HS-27A (cell line): Measurements from ENCODE around the gene MORN1.
"Not testable (repeated sequence)": the region's sequence is repeated elsewhere in the genome, so short reads cannot be mapped to it uniquely, and the experiment has no call there.

Source experiments
- DNase-seq: peaks from one replicate; pipeline ENCODE4 v3.0.0-alpha.2; 2012; ENCODE audit warnings: low read depth, missing footprints

Gene MORN1

DNA sequence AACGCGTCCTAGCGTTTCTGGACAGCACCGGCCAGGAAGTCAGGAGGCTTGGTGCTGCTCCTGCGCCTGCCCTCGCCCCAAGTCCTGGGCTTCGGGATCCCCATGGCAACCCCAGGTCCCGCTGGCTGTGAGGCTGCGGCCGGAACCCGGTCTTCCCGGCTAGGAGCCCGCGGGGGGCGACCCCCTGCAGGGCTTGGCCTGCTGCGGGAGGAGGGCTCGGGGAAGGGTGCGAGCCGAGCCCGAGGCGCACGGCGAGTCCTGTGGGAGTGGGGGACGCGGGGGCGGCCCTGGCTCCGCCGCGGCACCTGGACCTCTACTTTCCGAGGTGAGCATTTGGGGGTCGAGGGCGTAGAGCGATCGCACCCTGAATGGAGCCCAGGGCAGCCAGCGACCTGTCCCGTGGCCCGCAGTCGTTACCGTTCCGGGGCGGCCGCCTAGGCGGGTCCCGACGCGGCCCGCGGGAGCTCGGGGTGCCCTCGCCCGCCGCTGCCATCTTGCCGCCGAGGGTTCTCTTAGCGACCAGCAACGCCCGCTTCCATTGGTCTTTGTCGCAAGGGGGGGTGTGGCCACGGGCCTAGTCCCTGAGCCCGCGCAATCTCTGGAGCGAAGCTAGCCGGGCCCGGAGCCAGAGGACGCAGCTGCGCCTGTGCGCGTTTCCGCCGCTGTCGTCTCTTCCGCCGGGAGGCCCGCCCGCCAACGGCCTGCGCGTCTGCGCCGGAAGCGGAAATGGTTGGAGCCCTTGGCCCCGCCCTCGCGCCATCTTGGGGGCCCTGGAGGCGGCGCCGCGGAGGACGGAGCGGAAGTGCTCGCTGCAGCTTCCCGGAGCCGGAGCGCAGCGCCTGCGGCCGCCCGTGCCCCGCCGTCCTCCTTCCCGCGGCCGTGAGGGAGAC is at the start of gene MORN1, which contains the start of gene RER1:
MORN1 (minus strand) TSS at position 514 of the 890 bp plus-strand sequence; CDS start at position 493, 21 bp downstream.
RER1 (plus strand) TSS at position 801 of the 890 bp plus-strand sequence. CDS start 3,950 bp downstream, outside the sequence.
- DNase-seq = peak; percentile 92

- not testable (repeated sequence) for DNase-seq
Measured at GRCh38 chr1:2440346-2440745, 49.0 kb upstream of the MORN1 start.

DNA sequence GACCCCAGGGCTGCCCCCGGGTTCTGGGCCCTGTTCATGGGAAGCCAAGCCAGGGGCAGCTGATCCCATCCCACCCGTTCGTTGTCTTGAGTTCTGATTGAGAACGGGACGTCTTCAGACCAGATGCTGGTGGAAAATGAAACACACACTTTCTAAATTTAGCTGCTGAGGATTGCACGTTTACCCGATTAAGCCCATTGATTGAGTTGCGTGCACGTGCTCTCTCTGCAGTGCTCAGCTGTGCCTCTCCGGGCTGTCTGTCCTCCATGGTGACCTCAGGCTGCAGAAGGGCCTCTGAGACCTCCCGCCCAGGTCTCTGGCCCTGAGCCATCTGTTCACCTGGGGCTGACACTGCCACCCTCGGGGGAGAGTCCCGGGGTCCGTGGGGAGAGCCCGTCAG is 48.0 kb upstream of the MORN1 start:
- DNase-seq = no peak

DNA sequence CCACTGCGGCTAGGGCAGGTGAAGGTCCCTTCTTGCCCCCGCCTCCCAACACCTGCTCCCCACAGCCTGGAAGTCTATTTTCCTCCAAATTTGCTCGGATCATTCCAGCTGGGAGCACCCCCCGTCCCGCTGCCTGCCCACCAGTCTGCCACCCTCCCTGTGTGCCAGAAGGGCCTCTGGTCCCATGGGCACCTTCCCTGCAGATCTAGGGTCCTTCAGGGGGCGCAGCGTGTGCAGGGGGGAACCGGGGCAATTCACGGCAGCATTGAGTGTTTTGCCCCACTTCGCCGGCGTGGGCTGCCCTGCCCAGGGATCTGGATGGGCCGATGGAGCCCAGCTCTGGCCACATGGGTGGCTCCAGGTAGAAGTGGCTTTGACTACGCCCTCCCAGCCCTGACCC is 47.3 kb upstream of the MORN1 start:
- DNase-seq = no peak

- no peak for DNase-seq
Measured at GRCh38 chr1:2438038-2438437, 46.7 kb upstream of the MORN1 start.

DNA sequence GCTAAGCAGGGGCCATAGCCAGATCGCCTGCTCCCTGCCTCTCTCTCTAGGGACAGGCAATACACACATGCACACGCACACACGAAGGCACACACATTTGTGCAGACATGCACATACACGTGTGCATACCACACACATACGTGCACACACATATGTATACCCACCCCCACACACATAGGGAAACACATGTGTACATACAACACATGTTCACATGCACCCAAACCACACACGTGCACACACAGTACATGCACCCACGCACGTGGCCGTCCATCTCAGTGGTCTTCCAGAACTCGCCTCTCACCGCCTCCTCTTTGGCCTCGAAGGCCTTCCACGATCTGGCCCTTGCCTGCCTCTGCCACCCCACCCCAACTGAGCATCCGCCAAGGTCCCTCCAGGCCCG is 46.3 kb upstream of the MORN1 start:
- no peak for DNase-seq

DNA sequence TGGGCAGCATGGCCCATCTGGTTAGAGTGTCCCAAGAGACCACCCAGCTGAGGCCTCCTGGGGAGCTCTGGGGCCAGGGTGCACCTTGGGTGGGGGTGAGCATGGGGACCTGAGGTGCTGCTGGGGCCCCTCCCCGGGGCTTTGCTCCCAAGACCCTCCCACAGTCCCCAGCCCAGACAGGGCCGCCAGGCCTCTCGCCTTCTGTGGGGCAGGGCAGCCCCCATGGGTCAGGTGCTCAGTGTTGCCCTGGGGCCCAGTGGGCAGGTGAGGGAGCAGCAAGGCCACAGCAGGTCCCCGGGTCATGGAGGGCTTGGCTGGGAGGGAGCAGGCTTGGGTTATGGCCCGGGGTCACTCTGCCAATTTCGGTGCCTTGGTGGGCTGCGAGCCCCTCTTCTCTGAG is 45.5 kb upstream of the MORN1 start:
- no peak for DNase-seq

- DNase-seq = no peak
Measured at GRCh38 chr1:2435746-2436355, 44.5 kb upstream of the MORN1 start.

DNA sequence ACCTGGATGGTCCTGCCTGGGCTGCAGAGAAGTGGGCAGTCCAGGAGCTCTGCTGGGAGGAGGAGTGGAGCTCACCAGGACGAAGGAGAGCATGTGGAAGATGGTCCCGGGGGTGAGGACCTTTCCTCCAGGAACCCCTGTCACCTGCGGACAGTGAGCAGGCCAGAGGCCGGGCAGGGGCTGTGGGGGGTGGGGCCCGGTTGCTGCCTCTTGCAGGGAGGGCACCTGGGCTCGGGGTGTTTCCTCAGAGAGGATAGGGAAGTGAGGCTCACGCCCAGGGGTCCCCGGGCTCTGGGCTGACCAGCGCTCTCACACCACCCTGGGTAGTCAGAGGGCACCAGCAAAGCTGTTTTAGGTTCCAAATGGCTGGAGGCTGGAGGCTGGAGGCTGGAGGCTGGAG is 43.7 kb upstream of the MORN1 start:
- DNase-seq = no peak

DNA sequence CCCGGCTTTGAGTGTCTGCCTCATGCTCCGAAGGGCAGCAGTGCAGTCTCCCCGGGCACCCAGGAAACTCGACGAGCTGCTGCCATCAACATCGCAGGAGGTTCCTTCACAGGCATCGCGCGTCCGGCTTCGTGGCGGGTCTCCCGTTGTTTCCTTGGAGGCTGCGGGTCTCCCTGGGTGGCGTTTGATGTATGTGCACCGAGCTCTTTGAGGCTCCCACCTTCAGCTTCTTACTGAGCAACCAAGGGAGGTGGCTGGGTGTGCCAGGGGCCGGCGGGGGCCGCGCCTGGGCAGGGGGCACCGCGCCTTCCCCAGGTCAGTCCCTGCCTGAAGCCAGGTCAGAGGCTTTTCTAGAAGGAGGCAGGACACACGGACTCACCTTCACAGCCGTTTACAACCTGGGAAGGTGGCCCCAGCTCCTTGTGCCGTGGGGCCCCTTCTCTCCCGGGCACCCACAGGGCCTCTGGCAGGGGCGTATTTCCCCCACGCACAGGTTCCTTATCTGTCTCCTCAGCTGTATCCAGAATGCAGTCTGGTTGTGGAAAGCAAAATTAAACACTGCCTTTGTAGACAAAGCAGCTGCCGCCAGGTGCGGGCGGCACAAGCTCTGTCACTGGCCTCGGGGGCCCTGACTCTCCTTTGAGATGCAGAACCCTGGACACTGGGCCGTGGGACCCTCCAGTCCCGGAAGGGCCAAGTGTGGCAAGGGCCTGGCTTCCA is 42.7 kb upstream of the MORN1 start:
- DNase-seq = no peak

DNA sequence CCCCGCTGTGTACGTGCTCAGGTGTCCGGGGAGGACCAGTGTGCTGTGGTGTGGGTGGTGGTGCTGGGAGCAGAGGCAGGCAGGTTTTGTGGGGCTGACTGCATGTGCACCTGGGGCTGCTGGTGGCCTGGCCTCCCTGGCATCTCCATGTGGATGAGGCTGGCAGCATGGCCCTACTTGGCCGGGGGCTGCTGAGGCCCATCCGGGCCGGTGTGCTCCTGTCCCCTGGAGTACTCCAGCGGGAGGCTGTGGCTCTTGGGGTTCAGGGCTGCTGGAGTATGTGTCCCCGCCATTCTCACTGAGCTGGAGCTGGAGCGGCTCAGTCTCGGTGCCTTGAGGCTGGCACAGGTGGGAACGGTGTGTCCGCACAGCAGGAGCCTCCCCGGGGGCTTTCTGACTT is 41.8 kb upstream of the MORN1 start:
- DNase-seq = no peak

DNA sequence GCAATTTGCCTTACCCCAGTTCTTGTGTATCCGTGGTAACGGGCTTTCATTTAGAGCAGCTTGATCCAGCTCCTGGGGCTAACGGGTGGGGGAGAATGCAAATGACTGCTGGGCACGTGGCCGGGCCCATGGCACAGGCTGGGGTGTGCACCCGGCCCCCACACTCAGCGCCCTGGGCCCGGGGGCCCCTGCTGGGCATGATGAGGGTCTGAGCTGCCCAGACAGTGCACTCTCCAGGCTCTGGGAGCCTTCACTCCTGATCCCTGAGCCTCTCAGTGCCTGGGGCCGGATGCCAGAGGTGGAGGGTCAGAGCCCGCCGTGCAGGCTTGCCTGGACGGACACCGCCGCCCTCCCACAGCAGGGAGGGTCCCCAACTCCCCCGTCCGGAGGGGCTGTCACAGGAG is 41.1 kb upstream of the MORN1 start:
- DNase-seq = no peak

GRCh38 chr1:2431518-2431917 is 40.2 kb upstream of the MORN1 start:
- DNase-seq = no peak

DNA sequence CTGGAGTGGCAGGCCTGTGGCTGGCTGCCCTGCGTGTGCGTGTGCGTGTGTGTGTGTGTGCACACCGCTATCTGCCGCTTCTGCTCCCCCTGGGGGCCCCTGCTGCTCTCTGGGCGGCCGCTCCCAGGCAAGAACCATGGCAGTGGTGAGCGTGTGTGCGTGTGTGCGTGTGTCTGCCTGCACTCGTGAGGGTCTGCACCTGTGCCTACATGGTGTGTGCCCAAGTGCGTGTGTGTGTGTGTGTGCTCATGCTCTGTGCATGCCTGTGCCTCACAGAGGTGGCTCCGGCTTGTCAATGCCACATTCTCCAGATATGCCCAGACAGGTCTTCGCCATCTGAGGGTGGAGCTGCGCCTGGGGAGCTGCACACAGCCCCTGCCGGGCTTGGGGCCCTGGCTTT is 39.7 kb upstream of the MORN1 start:
- no peak for DNase-seq

- no peak for DNase-seq
Measured at GRCh38 chr1:2430592-2430973, 39.2 kb upstream of the MORN1 start.

DNA sequence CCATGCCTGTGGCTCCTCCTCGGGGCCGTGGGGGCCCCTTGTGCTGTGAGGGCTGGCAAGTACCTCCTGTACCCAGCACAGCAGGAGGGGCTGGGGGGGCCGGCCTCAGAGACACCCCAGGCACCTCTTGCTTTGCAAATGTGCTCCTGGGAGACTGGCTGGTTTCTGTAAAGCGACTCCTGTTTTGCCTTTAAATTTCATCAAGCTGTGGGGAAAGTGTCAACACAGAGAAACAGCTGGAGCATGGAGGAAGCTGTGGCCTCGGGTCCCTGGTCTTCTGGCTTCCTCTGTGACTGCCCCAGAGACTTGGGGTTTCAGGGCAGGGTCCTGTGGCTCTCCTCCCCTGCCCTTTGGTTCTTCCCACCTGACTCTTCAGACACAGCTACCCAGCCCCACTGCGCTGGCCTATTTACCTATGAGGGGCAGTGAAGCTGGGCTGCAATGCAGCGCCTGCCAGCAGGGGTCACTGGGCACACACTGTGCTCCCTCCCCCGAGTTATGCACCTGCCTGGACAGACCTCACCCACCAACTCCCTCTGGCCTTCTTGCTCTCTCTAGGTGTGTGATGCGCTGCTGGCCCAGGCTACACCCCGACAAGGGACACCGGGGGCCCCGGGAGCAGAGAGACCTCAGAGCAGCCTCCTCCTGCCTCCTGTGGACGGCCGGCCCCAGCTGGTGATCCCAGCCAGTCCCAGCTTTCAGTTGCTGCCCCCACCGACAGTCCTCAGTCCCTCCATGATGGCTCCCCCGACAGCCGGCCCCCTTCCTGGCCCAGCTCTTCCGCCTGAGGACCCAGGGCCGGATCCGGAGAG is 38.6 kb upstream of the MORN1 start:
- no peak for DNase-seq

DNA sequence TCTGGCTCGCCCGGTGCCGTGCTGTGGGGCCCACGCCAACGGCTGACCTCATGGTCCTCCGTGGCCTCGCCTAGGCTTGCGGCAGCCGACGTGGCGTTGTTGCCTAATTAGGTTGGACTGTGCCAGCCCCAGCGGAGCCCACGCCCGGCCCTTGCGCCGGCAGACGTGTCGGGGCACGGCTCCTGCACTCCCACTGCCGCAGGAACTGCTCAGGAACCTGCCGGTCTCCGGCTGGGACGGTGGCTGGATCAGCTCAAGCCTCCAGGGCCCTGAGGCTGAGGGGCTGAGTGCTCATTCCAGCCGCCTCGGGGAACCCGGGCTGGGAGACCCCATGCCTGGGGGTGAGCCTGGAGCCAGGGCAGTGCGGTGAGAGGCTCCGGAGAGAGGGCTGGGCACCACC is 37.1 kb upstream of the MORN1 start:
- no peak for DNase-seq

DNA sequence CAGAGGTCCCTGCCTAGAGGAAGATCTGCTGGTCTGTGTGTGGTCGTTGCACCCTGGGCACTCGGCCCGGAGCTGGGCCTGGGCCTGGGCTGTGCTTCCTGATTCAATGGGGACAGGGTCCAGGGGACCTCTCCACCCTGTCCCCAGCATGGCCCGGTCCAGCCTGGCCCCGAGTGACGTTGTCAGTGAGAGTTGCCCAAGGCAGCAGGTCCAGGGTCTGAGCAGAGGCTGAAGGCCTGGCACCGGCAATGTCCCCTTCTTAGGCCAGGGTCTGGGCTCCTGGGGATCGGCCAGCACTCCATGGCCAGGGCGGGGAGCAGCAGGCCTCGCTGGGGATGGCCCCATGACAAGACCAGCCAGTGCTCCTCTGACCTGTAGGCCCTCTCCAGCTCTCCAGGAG is 36.6 kb upstream of the MORN1 start:
- DNase-seq = no peak

DNA sequence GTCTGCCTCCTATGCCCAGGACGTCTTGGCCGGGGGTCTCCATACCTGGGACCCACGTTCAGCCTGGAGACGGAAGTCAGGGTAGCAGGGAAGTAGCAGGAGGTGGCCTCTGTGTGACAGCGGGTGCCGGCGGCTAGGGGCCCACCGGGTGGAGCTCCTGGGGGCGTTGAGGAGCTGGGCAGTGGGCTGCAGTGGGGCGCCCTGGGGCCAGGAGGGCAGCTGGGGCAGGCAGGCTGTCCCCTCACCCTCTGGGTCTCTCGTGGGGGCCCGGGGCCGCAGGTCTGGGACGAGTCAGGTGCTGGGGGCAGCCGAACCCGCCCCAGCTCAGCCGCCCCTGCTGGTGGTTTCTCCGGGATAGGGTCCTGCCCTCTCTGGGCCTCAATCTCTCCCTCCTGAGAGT is 35.7 kb upstream of the MORN1 start:
- DNase-seq = no peak

DNA sequence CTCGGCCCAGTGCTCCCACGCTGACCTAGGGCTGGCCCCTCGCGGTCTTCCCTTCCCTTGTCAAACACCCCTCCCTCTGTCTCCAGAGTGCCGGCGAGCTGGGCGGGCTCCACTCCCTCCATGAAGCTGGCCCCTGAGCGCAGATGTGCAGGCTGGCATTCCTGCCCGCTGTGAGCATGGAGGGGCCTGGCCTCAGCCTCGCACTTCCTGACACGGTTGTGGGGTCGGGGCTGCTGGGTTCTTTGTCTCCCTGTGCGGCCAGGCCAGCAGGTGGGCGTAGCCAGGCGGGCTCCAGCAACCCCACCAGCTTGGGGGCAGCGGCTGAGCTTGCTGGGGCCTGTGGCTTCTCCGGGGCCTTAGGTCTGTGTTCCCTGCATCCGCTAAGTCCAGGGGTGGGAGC is 35.2 kb upstream of the MORN1 start:
- no peak for DNase-seq

DNA sequence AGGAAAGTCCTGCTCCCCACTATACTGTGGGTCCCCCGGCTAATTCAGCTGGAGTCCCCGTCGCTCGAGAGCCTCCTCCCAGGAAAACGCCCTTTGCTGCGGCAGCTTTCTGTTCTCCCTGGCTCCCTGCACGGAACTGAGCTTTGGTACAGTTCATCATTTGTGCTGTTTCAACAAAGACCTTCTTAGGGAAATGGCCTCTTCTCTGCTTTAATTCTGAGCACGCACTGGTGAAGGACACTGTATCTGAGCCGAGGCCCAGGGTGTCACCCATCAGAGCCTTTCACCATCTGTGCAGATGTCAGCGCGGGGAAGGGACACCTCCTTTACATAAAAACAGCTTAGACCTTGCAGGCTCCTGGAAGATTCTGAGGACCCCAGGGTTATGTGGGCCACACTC is 34.5 kb upstream of the MORN1 start:
- DNase-seq = no peak

DNA sequence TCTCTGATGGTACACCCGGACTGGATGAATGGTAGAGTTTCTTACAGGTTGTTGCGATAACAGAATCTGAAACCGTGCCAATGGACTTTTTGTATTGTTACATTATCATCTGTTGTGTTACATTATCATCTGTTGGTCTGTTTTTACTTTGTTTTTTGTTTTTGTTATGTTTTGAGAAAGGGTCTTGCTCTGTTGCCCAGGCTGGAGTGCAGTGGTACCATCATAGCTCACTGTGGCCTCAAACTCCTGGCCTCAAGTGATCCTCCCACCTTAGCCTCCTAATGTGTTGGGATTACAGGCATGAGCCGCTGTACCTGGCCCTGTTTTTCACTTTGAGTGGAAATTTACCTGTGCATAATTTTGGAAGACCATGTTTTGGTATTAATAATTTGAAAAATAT is 31.2 kb upstream of the MORN1 start:
- DNase-seq = no peak
